PFSK-1 (cell line): ENCODE measurements around the gene ACOT6.

ENCODE experiments used
- POLR2AphosphoS5 ChIP-seq: IDR thresholded peaks from 2 replicates; pipeline ENCODE4 v1.6.1; 2012; ENCODE audit warnings: low read depth, mild to moderate bottlenecking, control low read depth, low read length, moderate library complexity
- REST ChIP-seq, 2 experiments: IDR thresholded peaks; 2 replicates each; pipeline versions ENCODE4 v1.6.1 to v1.8.0; 2011 to 2012; ENCODE audit warnings: low read depth in 2 of 2, low read length in 2 of 2, control low read depth in 1 of 2, inconsistent platforms in 1 of 2, mild to moderate bottlenecking in 1 of 2, moderate library complexity in 1 of 2; ENCODE audit not compliant: insufficient read depth in 1 of 2
- SIN3A ChIP-seq: IDR thresholded peaks from 2 replicates; pipeline ENCODE4 v1.6.1; 2012; ENCODE audit warnings: mild to moderate bottlenecking, low read length, moderate library complexity, borderline replicate concordance; ENCODE audit not compliant: insufficient read depth
- TAF1 ChIP-seq: IDR thresholded peaks from 2 replicates; pipeline ENCODE4 v1.6.1; 2012; ENCODE audit warnings: low read length, control low read depth, borderline replicate concordance; ENCODE audit not compliant: insufficient read depth

DNA sequence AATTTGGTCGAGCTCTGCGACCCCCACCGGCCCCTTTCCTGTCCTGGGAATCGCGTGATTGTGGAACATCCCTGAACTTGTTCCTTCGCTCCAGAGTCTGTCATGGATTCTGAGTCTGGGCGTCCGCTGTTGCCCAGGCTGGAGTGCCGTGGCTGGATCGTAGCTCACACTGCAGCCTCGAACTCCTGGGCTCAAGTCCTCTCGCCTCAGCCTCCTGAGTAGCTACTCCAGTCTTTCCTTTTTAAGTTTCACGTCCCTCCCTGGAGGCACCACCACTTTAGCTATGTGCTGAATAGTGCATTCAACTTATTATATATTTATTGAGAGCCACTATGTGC is 698 bp downstream of the ACOT6 start:
- TF ChIP-seq POLR2AphosphoS5, result no peak
- TF ChIP-seq REST (IDR thresholded peaks at IDR 0.05; ENCODE audit: insufficient read depth in 1 of 2, low read depth in 2 of 2, low read length in 2 of 2), result no peak
- no peak for TF ChIP-seq SIN3A
- no peak for TF ChIP-seq TAF1
